Right forelimb (tissue), 1 donor: ENCODE measurements around the gene GAPDHS.

ENCODE experiments used
- DNase-seq: peaks from one replicate; pipeline ENCODE4 v3.0.0-alpha.2; 2018

The GAPDHS gene

DNA sequence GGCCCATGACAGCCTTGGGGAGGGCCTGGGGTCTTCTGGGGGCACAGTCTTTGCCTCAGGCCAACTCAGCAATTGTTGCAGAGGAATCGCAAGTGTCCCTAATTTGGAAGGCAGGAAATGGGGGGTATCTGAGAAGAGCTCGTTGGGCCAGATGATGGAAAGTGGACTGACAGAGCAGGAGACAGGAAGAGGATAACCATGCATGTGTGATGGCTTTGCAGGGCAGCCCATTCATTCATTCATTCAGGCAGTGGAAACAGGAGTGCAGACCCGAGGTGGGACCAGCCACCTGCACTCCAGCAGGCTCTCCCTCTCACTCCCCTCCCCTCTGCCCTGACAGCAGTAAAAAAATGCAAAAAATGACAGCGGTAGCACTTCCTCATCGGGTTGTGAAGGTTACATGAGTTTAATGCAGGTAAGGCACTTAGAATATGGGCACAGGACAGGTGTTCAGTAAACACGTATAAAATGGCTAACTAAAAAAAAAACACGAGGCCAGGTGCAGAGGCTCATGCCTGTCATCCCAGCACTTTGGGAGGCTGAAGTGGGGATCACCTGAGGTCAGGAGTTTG, 7.2 kb downstream of the GAPDHS start:
- DNase-seq, result no peak

DNA sequence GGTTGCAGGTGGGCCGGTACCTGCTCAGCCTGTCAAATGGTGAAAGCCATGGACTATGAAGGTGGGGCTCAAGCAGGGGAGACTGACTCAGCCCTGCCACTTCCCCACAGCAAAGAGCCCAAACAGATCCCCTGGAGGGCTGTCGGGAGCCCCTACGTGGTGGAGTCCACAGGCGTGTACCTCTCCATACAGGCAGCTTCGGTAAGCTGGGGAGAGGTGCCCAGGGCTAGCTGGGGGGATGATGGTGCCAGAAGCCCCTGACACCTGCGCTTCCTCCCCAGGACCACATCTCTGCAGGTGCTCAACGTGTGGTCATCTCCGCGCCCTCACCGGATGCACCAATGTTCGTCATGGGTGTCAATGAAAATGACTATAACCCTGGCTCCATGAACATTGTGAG, 9.0 kb downstream of the GAPDHS start:
- no peak for DNase-seq

GRCh38 chr19:35543280-35544109, 10.2 kb downstream of the GAPDHS start:
- DNase-seq, result no peak

- no peak for DNase-seq
These were observed 11.0 kb downstream of the GAPDHS start for GRCh38 chr19:35544110-35544802.

- DNase-seq, result peak; percentile 94
These were observed 12.0 kb downstream of the GAPDHS start, which contains the start of gene TMEM147 for GRCh38 chr19:35545001-35545854. TSS of gene TMEM147 (plus strand) at chr19:35545626. CDS start at chr19:35545740, 114 bp downstream.

GRCh38 chr19:35545855-35546381, 12.7 kb downstream of the GAPDHS start:
- DNase-seq, result no peak

- DNase-seq, result no peak
These were observed 13.3 kb downstream of the GAPDHS start for GRCh38 chr19:35546532-35546931.

- no peak for DNase-seq
These were observed 16.0 kb downstream of the GAPDHS start for GRCh38 chr19:35549174-35549788.

DNA sequence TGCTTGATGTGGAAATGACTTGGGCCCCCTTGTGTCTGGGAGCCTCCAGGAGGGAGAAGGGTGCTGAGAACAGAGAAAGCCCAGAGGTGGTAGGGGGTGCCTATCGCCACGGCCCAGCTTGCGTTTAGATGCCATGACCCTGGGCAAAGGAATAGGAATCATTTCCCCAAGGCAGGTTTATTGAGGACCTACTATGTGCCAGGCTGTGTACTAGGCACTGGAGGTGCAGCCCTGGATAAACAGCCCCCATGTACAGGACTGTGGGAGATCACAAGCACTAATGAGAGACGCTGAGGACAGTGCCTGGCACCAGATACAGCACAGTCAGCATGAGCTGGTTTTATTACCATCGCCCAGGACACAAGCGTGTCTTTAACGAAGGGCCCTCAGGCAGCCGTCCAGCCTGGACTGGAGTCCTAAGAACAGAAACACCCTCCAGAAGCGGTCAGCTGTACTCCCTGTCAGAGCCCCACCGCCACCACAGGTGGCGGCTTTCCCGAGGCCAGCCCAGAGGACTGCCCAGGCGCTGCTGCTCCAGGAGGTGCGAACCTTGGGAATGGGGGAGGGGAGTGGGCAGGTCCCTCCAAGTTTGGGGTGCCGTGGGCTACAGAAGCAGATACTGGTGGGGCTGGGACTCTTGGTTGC, 16.7 kb downstream of the GAPDHS start:
- no peak for DNase-seq

- no peak for DNase-seq
These were observed 18.0 kb downstream of the GAPDHS start for GRCh38 chr19:35551091-35551810.

DNA sequence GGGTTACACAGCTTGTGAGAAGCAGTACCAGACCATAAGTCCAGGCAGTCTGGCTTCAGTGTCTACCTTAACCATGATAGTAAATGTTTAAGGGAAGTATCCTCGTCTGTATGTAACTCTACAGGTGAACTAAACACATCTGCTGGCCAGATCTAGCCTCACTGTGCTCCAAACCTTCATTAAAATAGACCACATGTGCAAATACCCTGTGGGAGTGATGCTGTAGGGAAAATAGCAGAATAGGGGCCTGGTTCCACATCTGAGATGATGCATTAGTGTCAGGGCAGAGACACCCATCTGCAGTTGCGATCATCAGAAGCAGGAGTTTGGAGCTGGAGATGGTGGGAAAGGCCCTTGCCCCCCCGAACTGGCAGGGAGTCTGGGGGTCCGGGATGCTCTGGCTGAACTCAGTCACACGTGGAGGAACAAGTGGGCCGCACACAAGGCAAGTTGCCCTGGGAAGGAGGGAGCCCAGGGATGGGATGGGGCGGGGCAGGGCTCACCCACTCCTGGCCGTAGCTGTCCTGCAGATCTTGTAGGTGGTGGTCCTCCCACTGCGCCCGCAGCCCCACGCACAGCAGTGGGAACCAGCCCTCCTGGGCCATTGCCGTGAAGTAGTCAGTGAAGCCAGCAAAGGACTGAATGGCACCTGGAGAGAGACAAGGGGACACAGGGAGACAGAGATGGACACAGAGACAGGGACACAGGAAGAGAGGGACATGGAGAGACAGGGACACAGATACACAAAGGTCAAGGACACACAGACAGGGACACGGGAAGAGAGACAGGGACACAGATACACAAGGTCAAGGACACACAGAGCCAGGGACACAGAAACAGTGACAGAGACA, 19.5 kb downstream of the GAPDHS start:
- DNase-seq, result no peak

GRCh38 chr19:35553385-35554000, 20.2 kb downstream of the GAPDHS start:
- DNase-seq, result no peak

GRCh38 chr19:35554076-35554475, 20.8 kb downstream of the GAPDHS start:
- DNase-seq, result no peak

- DNase-seq, result no peak
These were observed 22.2 kb downstream of the GAPDHS start for GRCh38 chr19:35555301-35556005.

- peak; percentile 39 for DNase-seq
These were observed 22.9 kb downstream of the GAPDHS start for GRCh38 chr19:35556025-35556590.

DNA sequence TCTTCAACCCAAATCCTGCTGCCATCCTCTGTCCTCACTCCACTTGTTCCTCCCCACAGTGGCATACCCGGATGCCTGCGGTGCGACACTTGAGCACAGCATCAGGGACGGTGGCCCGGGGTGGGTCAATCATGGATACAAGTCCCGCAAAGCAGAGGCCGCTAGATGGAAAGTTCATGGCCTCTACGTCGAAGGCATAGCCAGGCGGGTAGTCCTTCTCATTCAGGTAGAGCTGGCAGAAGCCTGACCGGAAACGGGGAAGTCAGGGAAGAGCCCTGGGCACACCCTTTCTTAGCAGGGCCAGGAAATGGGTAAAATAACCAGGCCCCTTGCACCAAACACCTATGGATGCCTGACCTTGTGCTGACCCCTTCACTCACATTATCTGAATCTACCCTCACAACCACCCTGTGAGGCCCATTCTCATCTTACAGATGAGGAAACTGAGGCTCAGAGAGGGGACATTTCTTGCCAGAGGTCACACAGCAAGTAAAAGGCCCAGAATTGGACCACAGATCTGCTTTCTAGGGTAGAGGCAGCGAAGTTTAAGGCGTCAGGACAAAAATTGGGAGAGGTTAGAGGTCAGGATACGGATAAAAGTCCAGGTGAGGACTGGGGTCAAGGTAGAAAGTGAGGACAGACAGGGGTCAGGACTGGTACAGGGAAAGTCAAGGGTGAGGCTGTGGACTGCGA, 23.7 kb downstream of the GAPDHS start:
- DNase-seq, result no peak

- DNase-seq, result peak; percentile 69
These were observed 24.5 kb downstream of the GAPDHS start for GRCh38 chr19:35557539-35558399.
